C4-2B (cell line): ENCODE measurements around the gene B4GALT5.

Experiments used
- CTCF ChIP-seq: fragments of 450-650 bp; conservative IDR thresholded peaks from 2 replicates; pipeline ENCODE4 v1.5.1; 2017; ENCODE audit warnings: mild to moderate bottlenecking
- ZFX ChIP-seq: fragments of 450-650 bp; IDR thresholded peaks from 2 replicates; pipeline ENCODE4 v1.6.1; 2017

- TF ChIP-seq CTCF (no peak), ZFX (no peak)
These were observed 59.7 kb downstream of the B4GALT5 start for GRCh38 chr20:49653925-49654434.
